ENCODE data around the gene XPO4.
A peak's percentile ranks its signal among the peaks of the same experiment; 100 is the strongest.
"Not testable (repeated sequence)": the region's sequence is repeated elsewhere in the genome, so short reads cannot be mapped to it uniquely, and the experiment has no call there.

XPO4 gene

GRCh38 chr13:20902438-20903163 lies at the start of gene XPO4:
Gene XPO4 (minus strand): TSS chr13:20902746. CDS start chr13:20902738, 8 bp downstream.
- H3K36me3 Mint-ChIP-seq = peaks cover 15% of the 10 kb centered on the region
- CTCF ChIA-PET = interaction anchor here (0.7 to 1.3 kb wide), 2 partner anchors 178 to 199 kb away, joined by 3 read pairs; partner anchors contain the start of gene IL17D
- peak within 1 kb of the TSS; percentile 92 for H3K27ac Mint-ChIP-seq
- DNase-seq = peak; percentile 88
- H3K9me3 Mint-ChIP-seq = no peaks in the 10 kb centered on the region
- H3K4me3 Mint-ChIP-seq = peak within 1 kb of the TSS; percentile 89
- peaks cover 32% of the 10 kb centered on the region for H3K4me1 Mint-ChIP-seq
- H3K27me3 Mint-ChIP-seq = peaks cover 14% of the 10 kb centered on the region

- DNase-seq, H3K36me3 Mint-ChIP-seq, H3K4me1 Mint-ChIP-seq, H3K27ac Mint-ChIP-seq, H3K4me3 Mint-ChIP-seq, H3K9me3 Mint-ChIP-seq, CTCF ChIA-PET: not testable (repeated sequence)
- H3K27me3 Mint-ChIP-seq = peaks cover 51% of the 10 kb centered on the region
These were observed 45.5 kb upstream of the XPO4 start for GRCh38 chr13:20948001-20948400.

- peaks cover 51% of the 10 kb centered on the region for H3K27me3 Mint-ChIP-seq
- CTCF ChIA-PET = interaction anchor here (1.0 kb wide), 1 partner anchor 349 kb away, joined by 3 read pairs; no protein-coding TSS in a partner anchor
- DNase-seq = peak; percentile 34
These were observed 43.4 kb upstream of the XPO4 start for GRCh38 chr13:20945952-20946383.

GRCh38 chr13:20942938-20943559 lies 40.5 kb upstream of the XPO4 start:
- no peak for DNase-seq
- CTCF ChIA-PET = interaction anchor here (0.8 to 2.6 kb wide), 13 partner anchors 9 to 534 kb away, joined by 3 to 22 read pairs (median 3); partner anchors contain the start of genes MRPL57 and SKA3
- H3K4me3 Mint-ChIP-seq = no peak overlapping the region

More at GRCh38 chr13:20945952-20946383, 43.4 kb upstream of the XPO4 start:
- H3K27ac Mint-ChIP-seq = no peak overlapping the region
- H3K4me3 Mint-ChIP-seq = no peak overlapping the region
- H3K36me3 Mint-ChIP-seq = no peaks in the 10 kb centered on the region
- no peaks in the 10 kb centered on the region for H3K9me3 Mint-ChIP-seq
- H3K4me1 Mint-ChIP-seq = peaks cover 9% of the 10 kb centered on the region

DNA sequence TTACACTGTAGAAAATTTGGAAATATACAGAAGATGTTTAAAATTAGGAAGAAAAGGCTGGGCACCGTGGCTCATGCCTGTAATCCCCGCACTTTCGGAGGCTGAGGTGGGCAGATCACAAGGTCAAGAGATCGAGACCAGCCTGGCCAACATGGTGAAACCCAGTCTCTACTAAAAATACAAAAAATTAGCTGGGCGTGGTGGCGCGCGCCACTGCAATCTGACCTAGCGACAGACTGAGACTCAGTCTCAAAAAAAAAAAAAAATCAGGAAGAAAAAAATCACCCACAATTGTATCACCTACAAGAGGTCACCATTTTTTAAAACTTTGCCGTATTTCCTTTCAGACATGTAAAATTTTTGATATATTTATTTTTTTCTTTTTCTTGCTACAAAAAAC lies 38.0 kb upstream of the XPO4 start:
- peaks cover 27% of the 10 kb centered on the region for H3K27me3 Mint-ChIP-seq
- not testable (repeated sequence) for H3K4me3 Mint-ChIP-seq, H3K9me3 Mint-ChIP-seq, DNase-seq, H3K36me3 Mint-ChIP-seq, H3K27ac Mint-ChIP-seq, H3K4me1 Mint-ChIP-seq
- CTCF ChIA-PET = interaction anchor here (0.7 kb wide), 1 partner anchor 537 kb away, joined by 3 read pairs; no protein-coding TSS in a partner anchor

More at GRCh38 chr13:20942938-20943559, 40.5 kb upstream of the XPO4 start:
- no peaks in the 10 kb centered on the region for H3K9me3 Mint-ChIP-seq
- no peak overlapping the region for H3K27ac Mint-ChIP-seq
- no peaks in the 10 kb centered on the region for H3K36me3 Mint-ChIP-seq
- peaks cover 41% of the 10 kb centered on the region for H3K27me3 Mint-ChIP-seq
- H3K4me1 Mint-ChIP-seq = peaks cover 9% of the 10 kb centered on the region

GRCh38 chr13:20940083-20940482 lies 37.5 kb upstream of the XPO4 start:
- H3K27ac Mint-ChIP-seq = no peak overlapping the region
- no peaks in the 10 kb centered on the region for H3K36me3 Mint-ChIP-seq
- CTCF ChIA-PET = interaction anchor here (0.7 kb wide), 1 partner anchor 537 kb away, joined by 3 read pairs; no protein-coding TSS in a partner anchor
- H3K4me1 Mint-ChIP-seq = no peaks in the 10 kb centered on the region
- H3K4me3 Mint-ChIP-seq = no peak overlapping the region
- H3K27me3 Mint-ChIP-seq = peaks cover 22% of the 10 kb centered on the region
- H3K9me3 Mint-ChIP-seq = no peaks in the 10 kb centered on the region
- no peak for DNase-seq

- no peak for DNase-seq
- no peak overlapping the region for H3K27ac Mint-ChIP-seq
- H3K4me3 Mint-ChIP-seq = no peak overlapping the region
- H3K4me1 Mint-ChIP-seq = no peaks in the 10 kb centered on the region
- H3K9me3 Mint-ChIP-seq = no peaks in the 10 kb centered on the region
- CTCF ChIA-PET = no interaction called here
- peaks cover 18% of the 10 kb centered on the region for H3K27me3 Mint-ChIP-seq
- H3K36me3 Mint-ChIP-seq = no peaks in the 10 kb centered on the region
These were observed 37.1 kb upstream of the XPO4 start for GRCh38 chr13:20939662-20940061.

DNA sequence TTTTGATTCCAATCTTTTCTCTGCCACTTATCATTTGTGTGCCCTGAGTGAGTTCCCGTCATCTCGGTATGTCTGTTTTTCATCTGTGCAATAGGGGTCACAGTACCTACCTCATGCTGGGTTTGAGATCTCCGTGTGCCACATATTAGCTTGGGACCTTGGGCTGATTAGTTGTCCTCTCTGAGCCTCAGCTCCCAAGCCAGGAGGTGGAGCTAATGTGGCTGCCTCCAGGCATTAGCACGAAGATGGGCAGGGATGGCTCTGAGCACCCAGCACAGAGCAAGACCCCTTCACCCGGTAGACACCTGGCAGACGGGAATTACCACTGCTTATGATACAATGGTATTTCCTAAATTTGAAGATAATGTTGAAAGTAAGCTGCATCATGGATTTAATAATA lies 35.8 kb upstream of the XPO4 start:
- DNase-seq = no peak
- no peak overlapping the region for H3K4me3 Mint-ChIP-seq
- peaks cover 10% of the 10 kb centered on the region for H3K27me3 Mint-ChIP-seq
- H3K36me3 Mint-ChIP-seq = no peaks in the 10 kb centered on the region
- no peaks in the 10 kb centered on the region for H3K4me1 Mint-ChIP-seq
- no peaks in the 10 kb centered on the region for H3K9me3 Mint-ChIP-seq
- no peak overlapping the region for H3K27ac Mint-ChIP-seq
- CTCF ChIA-PET = interaction anchor here (0.8 kb wide), 1 partner anchor 197 kb away, joined by 3 read pairs; no protein-coding TSS in a partner anchor

GRCh38 chr13:20927596-20928257 lies 25.2 kb upstream of the XPO4 start:
- no peak for DNase-seq
- no peaks in the 10 kb centered on the region for H3K9me3 Mint-ChIP-seq
- H3K27me3 Mint-ChIP-seq = no peaks in the 10 kb centered on the region
- no peak overlapping the region for H3K27ac Mint-ChIP-seq
- no peak overlapping the region for H3K4me3 Mint-ChIP-seq
- no peaks in the 10 kb centered on the region for H3K4me1 Mint-ChIP-seq
- no peaks in the 10 kb centered on the region for H3K36me3 Mint-ChIP-seq
- CTCF ChIA-PET = interaction anchor here (0.8 kb wide), 1 partner anchor 552 kb away, joined by 3 read pairs; no protein-coding TSS in a partner anchor

DNA sequence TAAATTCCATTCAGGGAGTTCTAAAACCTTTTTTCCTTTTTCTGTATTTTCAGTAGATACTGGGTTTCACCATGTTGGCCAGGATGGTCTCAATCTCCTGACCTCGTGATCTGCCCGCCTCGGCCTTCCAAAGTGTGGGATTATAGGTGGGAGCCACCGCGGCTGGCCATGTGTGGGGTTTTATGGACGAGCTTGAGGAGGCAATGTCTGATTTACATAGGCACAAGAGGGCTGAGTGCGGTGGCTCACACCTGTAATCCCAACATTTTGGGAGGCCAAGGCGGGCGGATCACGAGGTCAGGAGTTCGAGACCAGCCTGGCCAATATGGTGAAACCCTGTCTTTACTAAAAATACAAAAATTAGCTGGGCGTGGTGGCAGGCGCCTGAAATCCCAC lies 22.8 kb upstream of the XPO4 start:
- H3K4me1 Mint-ChIP-seq, H3K4me3 Mint-ChIP-seq, H3K27me3 Mint-ChIP-seq, H3K27ac Mint-ChIP-seq, H3K36me3 Mint-ChIP-seq, DNase-seq, H3K9me3 Mint-ChIP-seq: not testable (repeated sequence)
- CTCF ChIA-PET = interaction anchor here (0.5 to 5.2 kb wide), 20 partner anchors 16 to 784 kb away, joined by 3 to 27 read pairs (median 4); no protein-coding TSS in a partner anchor

DNA sequence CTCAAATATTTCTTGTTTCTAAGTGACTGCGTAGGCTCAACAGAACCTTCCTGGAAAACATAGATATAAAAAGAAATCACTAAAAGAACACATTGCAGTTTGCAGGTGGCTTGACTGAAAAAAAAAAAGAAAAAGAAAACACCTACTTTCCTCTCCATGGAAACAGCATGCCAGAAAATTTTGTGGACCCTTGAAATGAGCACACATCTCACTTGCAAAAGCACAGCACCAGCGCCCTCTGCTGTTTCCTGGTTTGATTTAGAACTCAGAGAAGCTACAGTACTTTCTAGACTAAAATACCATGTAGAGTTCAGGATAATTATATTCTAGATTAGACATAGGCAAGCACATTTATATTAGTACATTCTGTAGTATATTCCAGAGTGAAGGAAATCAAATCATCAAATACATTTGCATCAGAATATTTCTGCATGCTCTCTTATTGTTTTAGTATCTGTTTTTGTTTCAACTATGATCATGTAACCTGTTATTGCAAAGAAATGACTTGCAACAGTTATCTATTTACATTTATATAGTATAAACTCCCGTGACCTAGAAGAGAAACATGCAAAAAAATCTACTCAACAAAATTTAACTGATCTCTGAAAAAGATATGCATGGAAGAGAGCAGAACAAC lies 22.3 kb upstream of the XPO4 start:
- Mint-ChIP-seq H3K4me3 (no peak overlapping the region), H3K36me3 (no peaks in the 10 kb centered on the region), H3K27me3 (peaks cover 4% of the 10 kb centered on the region), H3K4me1 (no peaks in the 10 kb centered on the region), H3K27ac (no peak overlapping the region), H3K9me3 (no peaks in the 10 kb centered on the region)
- CTCF ChIA-PET = interaction anchor here (0.6 to 5.2 kb wide), 20 partner anchors 17 to 784 kb away, joined by 3 to 27 read pairs (median 4); no protein-coding TSS in a partner anchor
- peak; percentile 85 for DNase-seq

GRCh38 chr13:20923272-20923671 lies 20.7 kb upstream of the XPO4 start:
- no peaks in the 10 kb centered on the region for H3K36me3 Mint-ChIP-seq
- no peaks in the 10 kb centered on the region for H3K9me3 Mint-ChIP-seq
- no peak overlapping the region for H3K4me3 Mint-ChIP-seq
- no peak for DNase-seq
- no peak overlapping the region for H3K27ac Mint-ChIP-seq
- H3K4me1 Mint-ChIP-seq = no peaks in the 10 kb centered on the region
- CTCF ChIA-PET = interaction anchor here (0.6 to 5.2 kb wide), 3 partner anchors 89 to 427 kb away, joined by 3 to 27 read pairs (median 3); no protein-coding TSS in a partner anchor
- H3K27me3 Mint-ChIP-seq = peaks cover 4% of the 10 kb centered on the region

- Mint-ChIP-seq H3K27me3 (peaks cover 4% of the 10 kb centered on the region), H3K9me3 (no peaks in the 10 kb centered on the region), H3K36me3 (no peaks in the 10 kb centered on the region), H3K4me1 (no peaks in the 10 kb centered on the region), H3K4me3 (no peak overlapping the region), H3K27ac (no peak overlapping the region)
- CTCF ChIA-PET = no interaction called here
- DNase-seq = no peak
These were observed 19.0 kb upstream of the XPO4 start for GRCh38 chr13:20921572-20921971.

DNA sequence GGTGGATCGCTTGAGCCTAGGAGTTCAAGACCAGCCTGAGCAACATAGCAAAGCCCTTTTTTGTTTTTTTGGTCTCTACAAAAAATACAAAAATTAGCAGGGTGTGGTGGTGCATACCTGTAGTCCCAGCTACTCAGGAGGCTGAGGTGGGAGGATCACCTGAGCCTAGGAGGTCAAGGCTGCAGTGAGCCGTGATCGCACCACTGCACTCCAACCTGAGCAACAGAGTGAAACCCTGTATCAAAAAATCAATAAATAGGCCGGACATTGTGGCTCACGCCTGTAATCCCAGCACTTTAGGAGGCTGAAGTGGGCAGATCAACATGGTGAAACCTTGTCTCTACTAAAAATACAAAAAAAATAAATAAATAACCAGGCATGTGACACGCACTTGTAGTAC lies 13.1 kb upstream of the XPO4 start:
- CTCF ChIA-PET = not testable (repeated sequence)

More for the DNA sequence above, 13.1 kb upstream of the XPO4 start:
- not testable (repeated sequence) for H3K4me1 Mint-ChIP-seq, H3K36me3 Mint-ChIP-seq, DNase-seq, H3K27me3 Mint-ChIP-seq, H3K4me3 Mint-ChIP-seq, H3K9me3 Mint-ChIP-seq, H3K27ac Mint-ChIP-seq
